ENCODE results near the gene PPARD.

Gene PPARD

GRCh38 chr6:35445691-35446090 lies 103.3 kb downstream of the PPARD start:
- no peak for DNase-seq

- DNase-seq: no peak
Measured at GRCh38 chr6:35448191-35448590, 105.8 kb downstream of the PPARD start.

GRCh38 chr6:35449287-35449881 lies 107.0 kb downstream of the PPARD start:
- peak; percentile 73 for DNase-seq

GRCh38 chr6:35451354-35452182 lies 109.2 kb downstream of the PPARD start:
- no peak for DNase-seq

- DNase-seq: peak; percentile 89
Measured at GRCh38 chr6:35452183-35453090, 110.1 kb downstream of the PPARD start, which contains the start of gene FANCE. Gene FANCE (plus strand): TSS chr6:35452338. CDS start chr6:35452546, 208 bp downstream.

GRCh38 chr6:35453236-35453635 lies 110.9 kb downstream of the PPARD start:
- no peak for DNase-seq

GRCh38 chr6:35454391-35455110 lies 112.2 kb downstream of the PPARD start:
- DNase-seq: no peak

GRCh38 chr6:35457907-35458306 lies 115.5 kb downstream of the PPARD start:
- no peak for DNase-seq

- no peak for DNase-seq
Measured at GRCh38 chr6:35461270-35461669, 118.9 kb downstream of the PPARD start.

- DNase-seq: no peak
Measured at GRCh38 chr6:35463292-35463691, 120.9 kb downstream of the PPARD start.

GRCh38 chr6:35465646-35466045 lies 123.3 kb downstream of the PPARD start:
- DNase-seq: no peak

GRCh38 chr6:35468181-35468979 lies 126.0 kb downstream of the PPARD start, which contains the start of gene RPL10A:
Gene RPL10A (plus strand): TSS chr6:35468401. CDS start chr6:35468435, 34 bp downstream.
- DNase-seq: peak; percentile 96

GRCh38 chr6:35468980-35469750 lies 126.8 kb downstream of the PPARD start:
- peak; percentile 42 for DNase-seq

- no peak for DNase-seq
Measured at GRCh38 chr6:35469751-35470662, 127.6 kb downstream of the PPARD start.

GRCh38 chr6:35470663-35471120 lies 128.3 kb downstream of the PPARD start:
- no peak for DNase-seq

- no peak for DNase-seq
Measured at GRCh38 chr6:35471836-35472345, 129.5 kb downstream of the PPARD start.

- no peak for DNase-seq
Measured at GRCh38 chr6:35473075-35473849, 130.9 kb downstream of the PPARD start.

GRCh38 chr6:35473850-35474130 lies 131.4 kb downstream of the PPARD start:
- DNase-seq: no peak
